GM21360 (cell line): ENCODE results near the gene ART1.

Experiments
- ATAC-seq: cut with Tn5 transposase; IDR thresholded peaks from one replicate; pipeline ENCODE4 v1.9.1; 2021; ENCODE audit warnings: mild to moderate bottlenecking, moderate library complexity; ENCODE audit not compliant: unreplicated experiment

Gene ART1

GRCh38 chr11:3710485-3711259, 65.7 kb downstream of the ART1 start:
- ATAC-seq: no peak

DNA sequence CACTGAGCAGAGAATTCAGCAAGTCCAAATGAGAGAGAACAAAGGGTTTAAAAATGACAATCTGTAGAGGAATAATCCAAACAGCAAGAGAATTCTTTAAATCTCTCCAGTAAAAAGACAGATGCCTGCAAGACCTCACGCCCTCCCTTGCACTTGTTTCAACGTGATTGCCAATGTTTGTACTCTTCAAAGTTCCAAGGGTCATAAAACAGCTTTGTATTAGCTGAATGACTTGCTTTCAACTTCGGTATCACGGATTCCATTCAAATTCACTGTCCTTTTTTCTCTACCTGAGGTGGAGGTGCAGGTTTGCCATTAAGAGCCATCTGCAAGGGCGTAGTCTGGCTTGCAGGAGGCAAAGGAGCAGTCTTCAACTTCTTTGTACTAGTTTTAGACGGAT, 67.3 kb downstream of the ART1 start:
- ATAC-seq: no peak
